K562 (cell line): Measurements from ENCODE around the gene CELSR1. TPM values are rescaled to one million over a fixed set of nuclear protein-coding genes. Genes with fewer than 3 reads are reported as not detected.

Experiments used
- ATAC-seq: fragments of 200-7000 bp; cut with Tn5 transposase; 3 replicates; pipeline ENCODE4 v1.9.1; 2020; ENCODE audit warnings: moderate library complexity
- BruUV-seq: library from RNA; stranded (reverse); fragments of 400-500 nt; replicated peaks from 2 replicates; lab custom pipeline; 2021; lab: Mats Ljungman, UMichigan
- CTCF ChIA-PET: fragments of 300-600 bp; formaldehyde crosslinking; extraction: SDS; loops from one replicate; lab custom pipeline; 2021; ENCODE audit warnings: low intra/inter-chr PET ratio; lab: Yijun Ruan, JAX
- POLR2A ChIA-PET: fragments of 300-600, 350-650 bp; sonication (Branson Sonifier 250); formaldehyde crosslinking; extraction: SDS; loops from one replicate; lab custom pipeline; 2021; ENCODE audit warnings: antibody characterized with exemption, inconsistent platforms; lab: Yijun Ruan, JAX
- DNase-seq, 4 experiments: peaks; one replicate each; pipeline versions ENCODE4 v3.0.0 to v3.0.0-alpha.2; 2011 to 2018; ENCODE audit warnings: low spot score in 3 of 4, mixed read lengths in 3 of 4; ENCODE audit errors: extremely low read depth in 1 of 4
- FAIRE-seq: peaks from 2 replicates; lab custom pipeline; 2011; peaks lifted over from hg19 to GRCh38; lab: Jason Lieb, UNC
- H2AFZ ChIP-seq: 2 replicates; pipeline ENCODE4 v1.6.0; 2011; ENCODE audit warnings: low read depth, low read length, control low read depth, inconsistent platforms
- H3K27ac ChIP-seq: fragments of 200-600 bp; 3 replicates; pipeline ENCODE4 v1.8.0; 2011; ENCODE audit warnings: low read depth, mild to moderate bottlenecking, control low read depth, inconsistent platforms, low read length, moderate library complexity, mixed read lengths; ENCODE audit errors: extremely low read depth
- H3K27me3 ChIP-seq, 2 experiments: fragments of 300-600 bp in 1 of 2; 2 replicates in 1 of 2; 3 replicates in 1 of 2; pipeline versions ENCODE4 v1.6.0 to v1.8.0; 2011; ENCODE audit warnings: inconsistent platforms in 2 of 2, low read length in 2 of 2, mild to moderate bottlenecking in 1 of 2, mixed read lengths in 1 of 2, moderate library complexity in 1 of 2; ENCODE audit not compliant: control insufficient read depth in 2 of 2, insufficient read depth in 2 of 2
- H3K36me3 ChIP-seq: fragments of 300-600 bp; 3 replicates; pipeline ENCODE4 v1.8.0; 2011; ENCODE audit warnings: mild to moderate bottlenecking, low read length, inconsistent platforms; ENCODE audit not compliant: control insufficient read depth, insufficient read depth
- H3K4me1 ChIP-seq, 2 experiments: fragments of 200-600 bp in 1 of 2; replicated peaks in 1 of 2; 2 replicates in 1 of 2; 3 replicates in 1 of 2; pipeline versions ENCODE4 v1.5.1 to v1.8.0; 2011; ENCODE audit warnings: inconsistent platforms in 2 of 2, low read length in 2 of 2, mild to moderate bottlenecking in 1 of 2, mixed read lengths in 1 of 2, moderate library complexity in 1 of 2; ENCODE audit not compliant: control insufficient read depth in 2 of 2, insufficient read depth in 2 of 2
- H3K4me2 ChIP-seq: 2 replicates; pipeline ENCODE4 v1.6.1; 2011; ENCODE audit warnings: low read length, control low read depth, inconsistent platforms, mixed read lengths; ENCODE audit not compliant: insufficient read depth
- H3K4me3 ChIP-seq: fragments of 200-600 bp; sonication (generic), shearing (Covaris generic); 2 replicates; pipeline ENCODE4 v1.5.1; 2016; ENCODE audit warnings: control low read depth, inconsistent platforms
- H3K79me2 ChIP-seq: fragments of 200-600 bp; 3 replicates; pipeline ENCODE4 v1.8.0; 2011; ENCODE audit warnings: low read length, inconsistent platforms; ENCODE audit not compliant: control insufficient read depth, insufficient read depth
- H3K9ac ChIP-seq, 2 experiments: 2 replicates each; pipeline versions ENCODE4 v1.6.0 to v1.6.1; 2011; ENCODE audit warnings: low read depth in 2 of 2, low read length in 2 of 2, control low read depth in 1 of 2, inconsistent platforms in 1 of 2, mild to moderate bottlenecking in 1 of 2, mixed read lengths in 1 of 2; ENCODE audit not compliant: insufficient read depth in 1 of 2
- H3K9me1 ChIP-seq: one replicate; pipeline ENCODE4 v1.6.0; 2011; ENCODE audit warnings: inconsistent platforms, mild to moderate bottlenecking, low read length, moderate library complexity; ENCODE audit not compliant: control insufficient read depth, insufficient read depth
- H3K9me3 ChIP-seq: replicated peaks from 2 replicates; pipeline ENCODE4 v1.5.1; 2011; ENCODE audit warnings: low read depth, low read length, inconsistent platforms; ENCODE audit not compliant: control insufficient read depth, insufficient read depth
- H4K20me1 ChIP-seq: replicated peaks from 2 replicates; pipeline ENCODE4 v1.6.1; 2011; ENCODE audit warnings: low read length, inconsistent platforms, mixed read lengths; ENCODE audit not compliant: control insufficient read depth, insufficient read depth
- HCFC1 ChIP-seq: IDR thresholded peaks from 2 replicates; pipeline ENCODE4 v1.6.1; 2012; ENCODE audit warnings: low read depth, low read length, improper control_type of control experiment
- HDAC1 ChIP-seq, 2 experiments: fragments of 450-650 bp; IDR thresholded peaks; 2 replicates each; pipeline ENCODE4 v1.6.1; 2016 to 2017; ENCODE audit warnings: inconsistent platforms in 1 of 2, mild to moderate bottlenecking in 1 of 2, moderate library complexity in 1 of 2
- NFXL1 ChIP-seq: fragments of 450-650 bp; formaldehyde crosslinking; IDR thresholded peaks from 2 replicates; pipeline ENCODE4 v1.4.0; 2021; ENCODE audit warnings: mild to moderate bottlenecking
- WGBS: fragments of 100-300 bp; shearing (Covaris generic); methylation state at CpG from one replicate; pipeline ENCODE4 v1.1.6; 2016; ENCODE audit warnings: low coverage, mixed read lengths; ENCODE audit not compliant: insufficient coverage; ENCODE audit errors: missing lambda C conversion rate; 5-methylcytosine and 5-hydroxymethylcytosine counted together
- in situ Hi-C: fragments of 300-500 bp; cut with MboI; formaldehyde crosslinking; loops from 4 replicates; pipeline ENCODE4 v1.15.0; 2018; ENCODE audit warnings: inconsistent platforms, mixed read lengths
- intact Hi-C: fragments of 100-400 bp; cut with micrococcal nuclease; formaldehyde crosslinking; loops from 2 replicates; pipeline ENCODE4 v1.14.2; 2022
- polyA plus RNA-seq, 8 experiments: library from polyadenylated mRNA; depleted of rRNA in 4 of 8; stranded (reverse) in 5 of 8; unstranded in 3 of 8; fragments of >200 nt; fragmentation: Nextera tagmentation in 2 of 8; fragmentation: Illumina TruSeq in 1 of 8; extraction: Ambion mirVana in 2 of 8; extraction: Trizol in 1 of 8; gene quantifications; 2 replicates each; pipeline versions ENCODE4 v1.2.1 to v1.2.3, GENCODE V29; 2011 to 2014; ENCODE audit warnings: inconsistent platforms in 1 of 8, missing spikeins in 1 of 8
- total RNA-seq, 7 experiments: library from RNA; depleted of rRNA in 6 of 7; stranded (reverse); fragments of >200 nt in 6 of 7; fragmentation: Illumina TruSeq in 2 of 7; extraction: Trizol in 2 of 7; gene quantifications; 2 replicates each; pipeline versions ENCODE4 v1.2.1 to v1.2.3, GENCODE V29; 2011 to 2021; ENCODE audit warnings: low replicate concordance in 1 of 7
- TF ChIP-seq, protein P1 (sequence below), 2 experiments: fragments of 450-650 bp in 1 of 2; sonication (generic) in 1 of 2; formaldehyde crosslinking in 1 of 2; IDR thresholded peaks in 1 of 2; conservative IDR thresholded peaks in 1 of 2; 2 replicates each; pipeline versions ENCODE4 v1.6.1 to v1.8.1; 2016 to 2023; ENCODE audit warnings: mild to moderate bottlenecking in 2 of 2, moderate library complexity in 2 of 2, inconsistent platforms in 1 of 2, missing genetic modification reagents in 1 of 2

Gene CELSR1
- total and polyA plus RNA-seq, 9 of the 15 experiments (the other 6 are each of a cell fraction or from before 2014, with no cell fraction given): under 0.01 to 0.09 TPM; not detected in 7

DNA sequence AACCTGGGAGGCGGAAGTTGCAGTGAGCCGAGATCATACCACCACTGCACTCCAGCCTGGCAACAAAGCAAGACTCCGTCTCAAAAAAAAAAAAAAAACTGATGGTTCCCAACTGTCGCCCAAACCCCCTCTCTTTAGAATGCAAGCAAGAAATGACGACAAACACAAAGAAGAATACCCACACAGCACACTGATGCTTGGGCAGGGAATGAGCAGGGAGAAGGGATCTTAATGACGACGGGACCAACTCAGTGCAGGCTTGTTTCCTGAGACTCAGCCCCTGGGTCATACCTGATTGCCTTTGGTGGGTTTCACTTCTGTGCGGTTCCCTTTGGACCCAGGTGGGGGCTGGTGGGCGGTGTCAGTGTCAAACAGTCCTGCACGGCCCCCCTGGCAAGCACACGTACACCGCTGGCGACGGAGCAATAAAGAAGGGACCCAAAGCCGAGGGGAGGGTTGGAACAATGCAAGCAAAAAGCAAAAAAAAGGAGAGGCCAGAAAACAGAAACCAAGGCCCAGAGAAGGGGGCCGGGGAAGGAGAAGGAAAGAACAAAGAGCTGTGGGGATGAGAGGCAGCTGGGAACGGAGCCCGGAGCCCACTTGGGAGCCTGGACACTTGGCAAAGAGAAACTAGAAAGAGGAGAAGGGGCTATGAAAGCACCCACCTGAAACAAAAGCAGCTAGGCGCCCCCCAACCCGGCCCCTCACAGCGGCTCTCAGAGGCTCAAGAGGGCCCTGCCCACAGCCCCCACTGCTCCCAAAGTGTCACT is 99.6 kb downstream of the CELSR1 start:
- no TSS peak for BruUV-seq
- in situ Hi-C loops (no loop called here), intact Hi-C loops (no loop called here)
- Histone ChIP-seq H3K27ac (no peak overlapping the region), H3K9me3 (no peaks in the 10 kb centered on the region), H3K9ac (no peak overlapping the region), H3K36me3 (no peaks in the 10 kb centered on the region), H3K27me3 (peaks cover 10 to 80% of the 10 kb centered on the region in 2 experiments; a peak in 3 of 5 replicates), H3K9me1 (no peaks in the 10 kb centered on the region), H4K20me1 (0 out of 2 replicates have a peak, but pooled peaks cover 3% of the 10 kb centered on the region), H3K4me2 (no peak overlapping the region), H2AFZ (no peak overlapping the region), H3K4me3 (no peak overlapping the region), H3K79me2 (no peaks in the 10 kb centered on the region), H3K4me1 (no peaks in the 10 kb centered on the region)
- TF ChIP-seq NFXL1 (CRISPR knock-in tag): no peak
- no peak for TF ChIP-seq HCFC1
- WGBS: 8% methylated on average over 9 of the region's 21 CpGs
- no peak for FAIRE-seq
- DNase-seq: no peak
- ATAC-seq: no peak
- POLR2A ChIA-PET: interaction anchor here (0.6 kb wide), 2 partner anchors 33 to 681 kb away, joined by 3 read pairs; no protein-coding TSS in a partner anchor
- CTCF ChIA-PET: no interaction called here

DNA sequence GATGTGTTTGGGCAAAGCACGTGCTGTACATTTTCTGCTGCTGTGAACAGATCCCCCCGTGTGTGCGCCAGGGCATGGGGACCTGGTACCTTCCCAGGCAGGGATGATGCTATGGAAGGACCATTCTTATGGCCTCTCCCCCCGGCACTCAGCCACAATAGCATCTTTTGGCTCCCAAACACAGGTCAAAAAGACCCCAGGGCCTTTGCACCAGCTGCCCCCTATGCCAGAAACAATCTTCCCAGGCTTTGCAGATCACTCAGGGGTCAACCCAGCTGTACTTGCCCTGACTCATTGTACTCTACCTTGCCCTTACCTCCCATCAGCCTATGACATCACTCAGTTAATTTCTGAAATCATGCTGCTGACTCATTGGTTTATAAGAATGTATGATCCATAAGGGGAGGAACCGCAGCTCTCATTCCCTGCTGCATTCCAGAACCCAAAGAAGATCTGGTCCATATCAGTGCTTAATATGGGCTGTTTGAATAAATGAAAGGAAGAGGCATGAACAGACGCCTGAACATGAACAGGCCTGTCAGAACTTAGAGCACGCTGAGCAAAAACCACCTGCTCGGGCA is 100.7 kb downstream of the CELSR1 start:
- in situ Hi-C loops (no loop called here), intact Hi-C loops (no loop called here)
- TF ChIP-seq, protein P1, sequence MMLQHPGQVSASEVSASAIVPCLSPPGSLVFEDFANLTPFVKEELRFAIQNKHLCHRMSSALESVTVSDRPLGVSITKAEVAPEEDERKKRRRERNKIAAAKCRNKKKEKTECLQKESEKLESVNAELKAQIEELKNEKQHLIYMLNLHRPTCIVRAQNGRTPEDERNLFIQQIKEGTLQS (IDR thresholded peaks at IDR 0.05): 0 out of 2 replicates have a peak, but pooled peaks have one; percentile 19
- TF ChIP-seq, protein P1 (CRISPR knock-in tag; conservative IDR thresholded peaks at IDR 0.05): no peak
- TF ChIP-seq HDAC1 (IDR thresholded peaks at IDR 0.05): no peak
- Histone ChIP-seq H3K79me2 (no peaks in the 10 kb centered on the region), H3K9me1 (no peaks in the 10 kb centered on the region), H3K4me2 (no peak overlapping the region), H3K36me3 (no peaks in the 10 kb centered on the region), H3K9ac (no peak overlapping the region), H4K20me1 (0 out of 2 replicates have a peak, but pooled peaks cover 3% of the 10 kb centered on the region), H3K4me1 (peaks cover 0 to 5% of the 10 kb centered on the region in 2 experiments; a peak in 1 of 5 replicates), H3K9me3 (no peaks in the 10 kb centered on the region), H3K27ac (no peak overlapping the region), H2AFZ (no peak overlapping the region), H3K4me3 (no peak overlapping the region), H3K27me3 (peaks cover 8 to 81% of the 10 kb centered on the region in 2 experiments; a peak in 3 of 5 replicates)
- peak in 1 of 4 experiments; percentile 15 for DNase-seq
- 0% methylated on average over 8 of the region's 8 CpGs for WGBS
- ATAC-seq: no peak
- ChIA-PET CTCF (no interaction called here), POLR2A (no interaction called here)
- no peak for FAIRE-seq
- BruUV-seq: no TSS peak
